PC-9 (cell line): ENCODE data around the gene IGFBP6. TPM values are rescaled to one million over a fixed set of nuclear protein-coding genes. Genes with fewer than 3 reads are reported as not detected.

Source experiments
- BruUV-seq: library from RNA; stranded (reverse); fragments of 400-500 nt; replicated peaks from 2 replicates; lab custom pipeline; 2021; lab: Mats Ljungman, UMichigan
- CTCF ChIA-PET: fragments of 300-600 bp; sonication (Branson Sonifier 250); formaldehyde crosslinking; loops from one replicate; lab custom pipeline; 2022; ENCODE audit warnings: antibody characterized with exemption; lab: Charles Lee
- POLR2A ChIA-PET: fragments of 300-600 bp; sonication (Branson Sonifier 250); formaldehyde crosslinking; loops from one replicate; lab custom pipeline; 2022; ENCODE audit warnings: antibody characterized with exemption; ENCODE audit not compliant: unreplicated experiment; lab: Charles Lee
- DNase-seq, 2 experiments: peaks; one replicate each; pipeline versions ENCODE4 v3.0.0 to v3.0.0-alpha.2; 2015 to 2022; ENCODE audit warnings: mixed read lengths in 1 of 2
- H2AFZ ChIP-seq: fragments of 200-600 bp; sonication (generic); 2 replicates; pipeline ENCODE4 v1.8.1; 2017; ENCODE audit warnings: antibody characterized with exemption
- H3F3A ChIP-seq: fragments of 200-600 bp; sonication (generic); 2 replicates; pipeline ENCODE4 v1.8.1; 2017; ENCODE audit warnings: antibody characterized with exemption, mild to moderate bottlenecking, low read depth; ENCODE audit not compliant: insufficient read depth
- H3K27ac ChIP-seq: fragments of 200-600 bp; sonication (generic); 2 replicates; pipeline ENCODE4 v1.6.1; 2016; ENCODE audit warnings: mixed run types
- H3K27me3 ChIP-seq: fragments of 200-600 bp; sonication (generic); 2 replicates; pipeline ENCODE4 v1.6.1; 2016; ENCODE audit warnings: low read depth, mixed run types; ENCODE audit not compliant: insufficient read depth
- H3K36me3 ChIP-seq: fragments of 200-600 bp; sonication (generic); 2 replicates; pipeline ENCODE4 v1.6.1; 2016; ENCODE audit warnings: low read depth, mixed run types
- H3K4me1 ChIP-seq: fragments of 200-600 bp; sonication (generic); replicated peaks from 2 replicates; pipeline ENCODE4 v1.6.1; 2016; ENCODE audit warnings: mixed run types; ENCODE audit not compliant: insufficient read depth
- H3K4me2 ChIP-seq: fragments of 200-600 bp; sonication (generic); 2 replicates; pipeline ENCODE4 v1.6.1; 2017; ENCODE audit warnings: mixed run types
- H3K4me3 ChIP-seq: fragments of 200-600 bp; sonication (generic); 2 replicates; pipeline ENCODE4 v1.6.1; 2016; ENCODE audit warnings: mixed run types
- H3K79me2 ChIP-seq: fragments of 200-600 bp; sonication (generic); 2 replicates; pipeline ENCODE4 v1.6.1; 2017; ENCODE audit warnings: low read depth, mixed run types
- H3K9me2 ChIP-seq: fragments of 200-600 bp; sonication (generic); 2 replicates; pipeline ENCODE4 v1.8.1; 2017; ENCODE audit warnings: mild to moderate bottlenecking; ENCODE audit not compliant: insufficient read depth
- H3K9me3 ChIP-seq: fragments of 200-600 bp; sonication (generic); 2 replicates; pipeline ENCODE4 v1.8.1; 2016; ENCODE audit warnings: low read depth; ENCODE audit not compliant: insufficient read depth
- H4K20me1 ChIP-seq: fragments of 200-600 bp; sonication (generic); 2 replicates; pipeline ENCODE4 v1.8.1; 2017; ENCODE audit not compliant: insufficient read depth
- EZH2 ChIP-seq: fragments of 200-600 bp; sonication (generic); IDR thresholded peaks from 2 replicates; pipeline ENCODE4 v1.8.0; 2017; ENCODE audit warnings: antibody characterized with exemption, low read depth
- intact Hi-C: fragments of 100-400 bp; cut with micrococcal nuclease; formaldehyde crosslinking; loops from one replicate; pipeline ENCODE4 v1.10.0; 2022; ENCODE audit not compliant: unreplicated experiment
- total RNA-seq: library from RNA; stranded (reverse); gene quantifications from 2 replicates; pipeline ENCODE4 v1.2.3, GENCODE V29; 2021
- TF ChIP-seq, protein P1 (sequence below): fragments of 200-600 bp; sonication (generic); conservative IDR thresholded peaks from 2 replicates; pipeline ENCODE4 v1.6.1; 2017; ENCODE audit warnings: mixed run types, antibody characterized with exemption, mild to moderate bottlenecking, moderate library complexity

IGFBP6 gene
- total RNA-seq, 1 experiment from 2014 or later: 290 TPM

DNA sequence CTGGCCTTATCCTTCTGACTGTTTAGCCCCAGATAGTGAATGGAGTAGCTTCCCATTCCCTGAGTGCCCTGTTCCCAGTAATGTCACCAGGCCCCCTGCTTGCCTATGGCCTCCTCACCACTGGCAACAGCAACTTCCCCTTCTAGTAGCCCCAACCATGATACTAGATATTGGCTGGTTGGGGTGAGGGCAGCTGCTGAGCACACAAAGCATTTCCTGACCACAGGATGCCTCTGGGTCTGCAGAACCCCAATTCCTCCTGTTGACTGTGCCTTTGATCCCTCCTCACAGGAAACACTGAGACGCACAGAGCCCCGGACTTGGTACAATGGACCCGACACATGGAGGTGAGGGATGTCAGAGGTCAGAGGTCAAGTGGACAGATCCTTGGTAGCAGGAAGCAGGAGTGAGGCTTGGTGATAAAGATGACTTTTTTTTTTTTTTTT, 6.4 kb downstream of the IGFBP6 start:
- intact Hi-C loops: no loop called here
- no TSS peak for BruUV-seq

DNA sequence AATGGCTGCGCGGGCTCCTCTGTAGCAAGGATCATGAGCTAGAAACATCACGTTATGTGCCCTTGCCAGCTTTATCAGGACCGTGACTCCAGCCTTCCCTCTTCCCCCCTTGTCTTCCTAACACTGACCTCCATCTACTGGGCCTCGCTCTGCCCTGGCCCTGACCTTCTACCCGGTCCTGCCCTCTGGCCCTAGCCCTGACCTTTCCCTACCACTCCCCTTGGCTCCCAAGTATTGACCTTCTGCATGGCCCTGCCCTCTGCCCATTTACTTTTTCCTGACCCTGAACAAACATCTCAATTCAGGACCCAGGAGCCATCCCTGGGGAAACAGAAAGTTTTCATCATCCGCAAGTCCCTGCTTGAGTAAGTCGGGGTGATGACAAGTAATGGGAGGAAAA, 7.8 kb downstream of the IGFBP6 start:
- Histone ChIP-seq H3K27ac (no peak overlapping the region), H3K36me3 (0 out of 2 replicates have a peak, but pooled peaks cover 6% of the 10 kb centered on the region), H3F3A (peaks cover 6% of the 10 kb centered on the region; the same call in 1 of the 2 replicates), H3K4me2 (no peak overlapping the region), H2AFZ (no peak overlapping the region), H3K27me3 (no peaks in the 10 kb centered on the region), H4K20me1 (no peaks in the 10 kb centered on the region), H3K79me2 (no peaks in the 10 kb centered on the region; the same call in 1 of the 2 replicates), H3K9me3 (no peaks in the 10 kb centered on the region), H3K9me2 (no peaks in the 10 kb centered on the region), H3K4me1 (no peaks in the 10 kb centered on the region), H3K4me3 (no peak overlapping the region)
- no TSS peak for BruUV-seq
- DNase-seq: no peak
- TF ChIP-seq EZH2: no peak
- TF ChIP-seq, protein P1, sequence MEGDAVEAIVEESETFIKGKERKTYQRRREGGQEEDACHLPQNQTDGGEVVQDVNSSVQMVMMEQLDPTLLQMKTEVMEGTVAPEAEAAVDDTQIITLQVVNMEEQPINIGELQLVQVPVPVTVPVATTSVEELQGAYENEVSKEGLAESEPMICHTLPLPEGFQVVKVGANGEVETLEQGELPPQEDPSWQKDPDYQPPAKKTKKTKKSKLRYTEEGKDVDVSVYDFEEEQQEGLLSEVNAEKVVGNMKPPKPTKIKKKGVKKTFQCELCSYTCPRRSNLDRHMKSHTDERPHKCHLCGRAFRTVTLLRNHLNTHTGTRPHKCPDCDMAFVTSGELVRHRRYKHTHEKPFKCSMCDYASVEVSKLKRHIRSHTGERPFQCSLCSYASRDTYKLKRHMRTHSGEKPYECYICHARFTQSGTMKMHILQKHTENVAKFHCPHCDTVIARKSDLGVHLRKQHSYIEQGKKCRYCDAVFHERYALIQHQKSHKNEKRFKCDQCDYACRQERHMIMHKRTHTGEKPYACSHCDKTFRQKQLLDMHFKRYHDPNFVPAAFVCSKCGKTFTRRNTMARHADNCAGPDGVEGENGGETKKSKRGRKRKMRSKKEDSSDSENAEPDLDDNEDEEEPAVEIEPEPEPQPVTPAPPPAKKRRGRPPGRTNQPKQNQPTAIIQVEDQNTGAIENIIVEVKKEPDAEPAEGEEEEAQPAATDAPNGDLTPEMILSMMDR: no peak
- ChIA-PET CTCF (no interaction called here), POLR2A (no interaction called here)
- intact Hi-C loops: no loop called here

More for the DNA sequence above, 6.4 kb downstream of the IGFBP6 start:
- peaks cover 8% of the 10 kb centered on the region for H3K4me1 ChIP-seq
- H3F3A ChIP-seq: peaks cover 10% of the 10 kb centered on the region; the same call in 1 of the 2 replicates
- no peak for TF ChIP-seq EZH2
- TF ChIP-seq, protein P1: no peak
- ChIA-PET CTCF (interaction anchor here (0.6 kb wide), 1 partner anchor 58 kb away, joined by 6 read pairs; no protein-coding TSS in a partner anchor), POLR2A (interaction anchor here (0.6 kb wide), 1 partner anchor 39 kb away, joined by 20 read pairs; no protein-coding TSS in a partner anchor)
- H3K36me3 ChIP-seq: 0 out of 2 replicates have a peak, but pooled peaks cover 6% of the 10 kb centered on the region
- H3K4me3 ChIP-seq: no peak overlapping the region
- no peak overlapping the region for H3K4me2 ChIP-seq
- H2AFZ ChIP-seq: no peak overlapping the region
- H3K27me3 ChIP-seq: no peaks in the 10 kb centered on the region
- H4K20me1 ChIP-seq: no peaks in the 10 kb centered on the region
- no peaks in the 10 kb centered on the region for H3K9me2 ChIP-seq
- no peak for DNase-seq
- no peaks in the 10 kb centered on the region for H3K9me3 ChIP-seq
- H3K79me2 ChIP-seq: no peaks in the 10 kb centered on the region; the same call in 1 of the 2 replicates
- no peak overlapping the region for H3K27ac ChIP-seq

DNA sequence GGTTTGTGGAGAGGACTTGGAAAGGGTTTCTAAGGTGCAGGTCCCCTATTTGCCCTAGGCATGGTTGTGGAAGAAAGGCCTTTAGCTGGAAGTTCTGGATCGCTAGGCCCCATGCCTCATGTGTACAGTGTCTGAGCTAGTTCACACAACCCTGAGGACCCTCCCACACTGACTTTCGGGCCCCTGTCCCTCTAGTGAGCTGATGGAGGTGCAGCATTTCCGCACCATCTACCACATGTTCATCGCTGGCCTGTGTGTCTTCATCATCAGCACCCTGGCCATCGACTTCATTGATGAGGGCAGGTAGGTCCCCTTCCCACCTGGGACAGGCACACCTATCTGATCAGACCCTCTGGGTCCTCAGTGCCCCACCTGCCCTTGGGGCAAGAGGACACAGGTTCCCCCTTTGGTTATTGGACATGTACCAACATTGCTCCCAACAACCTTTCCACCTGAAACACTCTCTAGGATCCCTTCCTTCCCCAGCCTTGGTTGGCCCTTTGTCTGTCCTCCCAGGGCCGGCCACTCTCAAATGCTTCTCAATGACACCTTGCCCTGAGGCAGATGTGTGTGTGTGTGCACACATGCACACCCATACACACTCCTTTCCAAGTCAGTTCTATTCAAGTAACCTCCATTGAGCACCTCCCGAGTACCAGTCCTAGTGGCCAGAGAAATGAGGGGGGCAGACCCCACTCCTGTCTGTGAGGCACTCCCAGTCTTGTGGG, 8.4 kb downstream of the IGFBP6 start:
- TF ChIP-seq EZH2: no peak
- TF ChIP-seq, protein P1: no peak
- intact Hi-C loops: no loop called here
- POLR2A ChIA-PET: no interaction called here
- no peak overlapping the region for H3K4me3 ChIP-seq
- no peaks in the 10 kb centered on the region for H3K9me3 ChIP-seq
- no peak overlapping the region for H3K4me2 ChIP-seq
- BruUV-seq: no TSS peak
- 0 out of 2 replicates have a peak, but pooled peaks cover 6% of the 10 kb centered on the region for H3K36me3 ChIP-seq
- H3F3A ChIP-seq: peaks cover 6% of the 10 kb centered on the region; the same call in 1 of the 2 replicates
- H3K4me1 ChIP-seq: no peaks in the 10 kb centered on the region
- no peaks in the 10 kb centered on the region for H3K9me2 ChIP-seq
- CTCF ChIA-PET: no interaction called here
- H4K20me1 ChIP-seq: no peaks in the 10 kb centered on the region
- H3K79me2 ChIP-seq: no peaks in the 10 kb centered on the region
- no peak overlapping the region for H2AFZ ChIP-seq
- no peaks in the 10 kb centered on the region for H3K27me3 ChIP-seq
- no peak overlapping the region for H3K27ac ChIP-seq
- no peak for DNase-seq
